ENCODE results near the gene SEMA4D. TPM values are rescaled to one million over a fixed set of nuclear protein-coding genes. Genes with fewer than 3 reads are reported as not detected.

Gene SEMA4D
- total and polyA plus RNA-seq, 2 of the 13 experiments (the other 11 are each of a cell fraction or from before 2014, with no cell fraction given), result 0.13 to 0.16 TPM

DNA sequence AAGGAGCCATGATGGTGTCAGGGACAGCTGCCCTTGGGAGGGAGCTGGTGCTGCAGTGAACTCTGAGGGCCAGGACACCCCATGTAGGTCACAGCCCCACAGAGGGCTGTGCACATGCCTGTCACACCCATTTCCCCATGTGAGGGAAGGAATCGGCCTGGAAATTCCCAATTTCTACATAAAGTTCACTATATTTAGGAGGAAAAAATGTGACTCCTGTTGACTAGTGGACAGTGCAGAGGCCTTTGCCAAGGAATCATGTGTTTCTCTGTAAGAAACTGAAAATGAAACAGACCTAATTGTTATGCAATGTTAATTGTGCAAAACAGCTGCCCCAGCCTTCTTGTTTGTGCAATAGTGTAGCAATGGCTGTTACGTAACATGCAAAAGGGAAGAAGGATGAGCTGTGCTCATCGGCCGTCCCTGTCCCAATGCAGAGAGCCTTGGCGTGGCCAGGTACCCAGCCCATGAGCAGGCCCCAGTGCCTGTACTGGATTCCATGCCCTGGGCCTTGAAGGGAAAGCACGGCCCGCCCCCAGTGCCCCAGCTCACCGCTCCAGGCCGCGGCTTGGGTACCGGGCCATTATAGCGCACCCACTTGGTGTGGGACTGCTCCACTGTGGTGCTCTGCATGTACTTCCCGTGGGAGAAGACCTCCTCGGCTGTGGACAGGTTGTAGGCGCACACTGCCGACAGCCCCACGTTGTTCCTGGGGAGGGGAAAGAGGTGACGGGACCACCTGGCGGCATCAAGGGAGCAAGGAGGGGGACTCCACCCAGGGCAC lies 109.6 kb downstream of the SEMA4D start (continued):
- TF ChIP-seq SP140L (CRISPR knock-in tag; IDR thresholded peaks at IDR 0.05; ENCODE audit: borderline replicate concordance) (no peak), ZNF543 (CRISPR knock-in tag; IDR thresholded peaks at IDR 0.05) (no peak), EZH2 (conservative IDR thresholded peaks at IDR 0.05; ENCODE audit: low read depth, low read length) (no peak), U2AF1 (optimal IDR thresholded peaks at IDR 0.05; ENCODE audit: low read depth, low read length) (no peak), CEBPG (CRISPR knock-in tag; IDR thresholded peaks at IDR 0.05) (peak; percentile 95), ZNF160 (CRISPR knock-in tag; IDR thresholded peaks at IDR 0.05) (no peak), STAG1 (CRISPR knock-in tag; IDR thresholded peaks at IDR 0.05) (no peak), ATM (IDR thresholded peaks at IDR 0.05; ENCODE audit: borderline replicate concordance) (no peak), ZNF577 (CRISPR knock-in tag; IDR thresholded peaks at IDR 0.05; ENCODE audit: borderline replicate concordance, low read depth) (no peak), ZNF121 (CRISPR knock-in tag; IDR thresholded peaks at IDR 0.05) (no peak), HMG20A (CRISPR knock-in tag; IDR thresholded peaks at IDR 0.05; ENCODE audit: borderline replicate concordance) (peak; percentile 58; the same call in 1 of the 2 replicates), ZNF296 (CRISPR knock-in tag; conservative IDR thresholded peaks at IDR 0.05) (no peak)
- TF ChIP-seq, protein P1, sequence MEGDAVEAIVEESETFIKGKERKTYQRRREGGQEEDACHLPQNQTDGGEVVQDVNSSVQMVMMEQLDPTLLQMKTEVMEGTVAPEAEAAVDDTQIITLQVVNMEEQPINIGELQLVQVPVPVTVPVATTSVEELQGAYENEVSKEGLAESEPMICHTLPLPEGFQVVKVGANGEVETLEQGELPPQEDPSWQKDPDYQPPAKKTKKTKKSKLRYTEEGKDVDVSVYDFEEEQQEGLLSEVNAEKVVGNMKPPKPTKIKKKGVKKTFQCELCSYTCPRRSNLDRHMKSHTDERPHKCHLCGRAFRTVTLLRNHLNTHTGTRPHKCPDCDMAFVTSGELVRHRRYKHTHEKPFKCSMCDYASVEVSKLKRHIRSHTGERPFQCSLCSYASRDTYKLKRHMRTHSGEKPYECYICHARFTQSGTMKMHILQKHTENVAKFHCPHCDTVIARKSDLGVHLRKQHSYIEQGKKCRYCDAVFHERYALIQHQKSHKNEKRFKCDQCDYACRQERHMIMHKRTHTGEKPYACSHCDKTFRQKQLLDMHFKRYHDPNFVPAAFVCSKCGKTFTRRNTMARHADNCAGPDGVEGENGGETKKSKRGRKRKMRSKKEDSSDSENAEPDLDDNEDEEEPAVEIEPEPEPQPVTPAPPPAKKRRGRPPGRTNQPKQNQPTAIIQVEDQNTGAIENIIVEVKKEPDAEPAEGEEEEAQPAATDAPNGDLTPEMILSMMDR (CRISPR knock-in tag; IDR thresholded peaks at IDR 0.05), result no peak
- TF ChIP-seq, protein P2, sequence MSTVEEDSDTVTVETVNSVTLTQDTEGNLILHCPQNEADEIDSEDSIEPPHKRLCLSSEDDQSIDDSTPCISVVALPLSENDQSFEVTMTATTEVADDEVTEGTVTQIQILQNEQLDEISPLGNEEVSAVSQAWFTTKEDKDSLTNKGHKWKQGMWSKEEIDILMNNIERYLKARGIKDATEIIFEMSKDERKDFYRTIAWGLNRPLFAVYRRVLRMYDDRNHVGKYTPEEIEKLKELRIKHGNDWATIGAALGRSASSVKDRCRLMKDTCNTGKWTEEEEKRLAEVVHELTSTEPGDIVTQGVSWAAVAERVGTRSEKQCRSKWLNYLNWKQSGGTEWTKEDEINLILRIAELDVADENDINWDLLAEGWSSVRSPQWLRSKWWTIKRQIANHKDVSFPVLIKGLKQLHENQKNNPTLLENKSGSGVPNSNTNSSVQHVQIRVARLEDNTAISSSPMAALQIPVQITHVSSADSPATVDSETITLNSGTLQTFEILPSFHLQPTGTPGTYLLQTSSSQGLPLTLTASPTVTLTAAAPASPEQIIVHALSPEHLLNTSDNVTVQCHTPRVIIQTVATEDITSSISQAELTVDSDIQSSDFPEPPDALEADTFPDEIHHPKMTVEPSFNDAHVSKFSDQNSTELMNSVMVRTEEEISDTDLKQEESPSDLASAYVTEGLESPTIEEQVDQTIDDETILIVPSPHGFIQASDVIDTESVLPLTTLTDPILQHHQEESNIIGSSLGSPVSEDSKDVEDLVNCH (CRISPR knock-in tag; IDR thresholded peaks at IDR 0.05), result no peak
- TF ChIP-seq, protein P3, sequence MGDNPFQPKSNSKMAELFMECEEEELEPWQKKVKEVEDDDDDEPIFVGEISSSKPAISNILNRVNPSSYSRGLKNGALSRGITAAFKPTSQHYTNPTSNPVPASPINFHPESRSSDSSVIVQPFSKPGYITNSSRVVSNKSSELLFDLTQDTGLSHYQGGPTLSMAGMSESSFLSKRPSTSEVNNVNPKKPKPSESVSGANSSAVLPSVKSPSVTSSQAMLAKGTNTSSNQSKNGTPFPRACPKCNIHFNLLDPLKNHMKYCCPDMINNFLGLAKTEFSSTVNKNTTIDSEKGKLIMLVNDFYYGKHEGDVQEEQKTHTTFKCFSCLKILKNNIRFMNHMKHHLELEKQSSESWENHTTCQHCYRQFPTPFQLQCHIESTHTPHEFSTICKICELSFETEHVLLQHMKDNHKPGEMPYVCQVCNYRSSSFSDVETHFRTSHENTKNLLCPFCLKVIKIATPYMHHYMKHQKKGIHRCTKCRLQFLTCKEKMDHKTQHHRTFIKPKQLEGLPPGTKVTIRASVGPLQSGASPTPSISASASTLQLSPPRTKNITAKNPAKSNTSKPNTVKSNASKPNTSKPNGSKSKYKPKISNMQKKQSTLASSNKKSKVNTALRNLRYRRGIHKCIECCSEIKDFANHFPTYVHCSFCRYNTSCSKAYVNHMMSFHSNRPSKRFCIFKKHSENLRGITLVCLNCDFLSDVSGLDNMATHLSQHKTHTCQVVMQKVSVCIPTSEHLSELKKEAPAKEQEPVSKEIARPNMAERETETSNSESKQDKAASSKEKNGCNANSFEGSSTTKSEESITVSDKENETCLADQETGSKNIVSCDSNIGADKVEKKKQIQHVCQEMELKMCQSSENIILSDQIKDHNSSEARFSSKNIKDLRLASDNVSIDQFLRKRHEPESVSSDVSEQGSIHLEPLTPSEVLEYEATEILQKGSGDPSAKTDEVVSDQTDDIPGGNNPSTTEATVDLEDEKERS (CRISPR knock-in tag; IDR thresholded peaks at IDR 0.05), result no peak
- TF ChIP-seq, protein P4, sequence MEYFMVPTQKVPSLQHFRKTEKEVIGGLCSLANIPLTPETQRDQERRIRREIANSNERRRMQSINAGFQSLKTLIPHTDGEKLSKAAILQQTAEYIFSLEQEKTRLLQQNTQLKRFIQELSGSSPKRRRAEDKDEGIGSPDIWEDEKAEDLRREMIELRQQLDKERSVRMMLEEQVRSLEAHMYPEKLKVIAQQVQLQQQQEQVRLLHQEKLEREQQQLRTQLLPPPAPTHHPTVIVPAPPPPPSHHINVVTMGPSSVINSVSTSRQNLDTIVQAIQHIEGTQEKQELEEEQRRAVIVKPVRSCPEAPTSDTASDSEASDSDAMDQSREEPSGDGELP (IDR thresholded peaks at IDR 0.05; ENCODE audit: borderline replicate concordance, low read depth), result peak; percentile 87
